ENCODE results near the gene RNF182.
A peak's percentile ranks its signal among the peaks of the same experiment; 100 is the strongest.
"Not testable (repeated sequence)": the region's sequence is repeated elsewhere in the genome, so short reads cannot be mapped to it uniquely, and the experiment has no call there.

RNF182 gene, protein sequence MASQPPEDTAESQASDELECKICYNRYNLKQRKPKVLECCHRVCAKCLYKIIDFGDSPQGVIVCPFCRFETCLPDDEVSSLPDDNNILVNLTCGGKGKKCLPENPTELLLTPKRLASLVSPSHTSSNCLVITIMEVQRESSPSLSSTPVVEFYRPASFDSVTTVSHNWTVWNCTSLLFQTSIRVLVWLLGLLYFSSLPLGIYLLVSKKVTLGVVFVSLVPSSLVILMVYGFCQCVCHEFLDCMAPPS

DNA sequence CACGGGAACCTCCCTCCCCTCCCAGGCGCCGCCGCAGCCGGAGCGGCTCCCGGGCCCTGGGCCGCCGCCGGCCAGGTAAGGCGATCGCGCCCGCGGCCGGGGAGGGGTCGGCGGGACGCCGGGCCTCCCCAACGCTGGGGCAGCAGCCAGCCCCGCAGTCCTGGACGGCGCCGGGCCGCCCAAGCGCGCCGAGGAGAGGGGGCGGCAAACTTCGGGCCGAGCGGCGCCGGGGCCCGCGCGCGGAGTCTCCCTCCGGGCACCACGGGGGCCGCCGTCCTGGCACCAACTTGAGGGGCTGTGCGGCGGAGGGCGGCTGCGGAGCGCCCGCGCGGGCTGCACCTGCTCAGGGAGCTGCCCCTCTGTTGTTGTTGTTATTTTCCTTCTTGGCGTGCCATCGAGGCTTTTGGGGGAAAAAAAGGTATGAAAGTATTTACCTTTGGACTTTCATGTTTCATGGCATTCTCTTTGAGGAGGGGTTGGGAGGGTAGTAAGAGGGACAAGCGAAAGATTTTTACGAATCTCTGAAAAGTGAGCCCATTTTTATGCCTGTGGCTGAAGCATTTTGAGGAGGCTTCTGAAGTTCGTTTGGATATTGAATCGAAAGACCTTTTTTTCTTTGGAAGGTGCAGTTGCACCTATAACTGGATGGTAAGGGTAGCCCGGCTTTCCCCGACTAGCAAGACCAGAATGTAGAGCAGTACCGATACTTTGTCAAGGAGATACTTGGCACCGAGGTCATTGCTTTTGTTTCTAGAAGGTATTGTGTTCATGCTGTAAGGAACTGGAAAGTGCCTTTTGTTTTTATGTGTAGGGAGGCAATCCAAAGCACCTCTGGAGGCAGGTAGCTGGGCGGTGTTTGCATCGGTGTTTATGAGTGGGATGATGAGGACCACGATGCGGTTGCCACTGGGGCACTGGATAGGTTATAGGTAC, at the start of gene RNF182:
TSS of gene RNF182 (plus strand) at position 4 of the 933 bp plus-strand sequence. CDS start 52,168 bp downstream, outside the sequence.
- peak in 1 of 2 donors; percentile 7 for DNase-seq (ENCODE audit: low read depth in 1 of 2, low spot score in 1 of 2)

DNA sequence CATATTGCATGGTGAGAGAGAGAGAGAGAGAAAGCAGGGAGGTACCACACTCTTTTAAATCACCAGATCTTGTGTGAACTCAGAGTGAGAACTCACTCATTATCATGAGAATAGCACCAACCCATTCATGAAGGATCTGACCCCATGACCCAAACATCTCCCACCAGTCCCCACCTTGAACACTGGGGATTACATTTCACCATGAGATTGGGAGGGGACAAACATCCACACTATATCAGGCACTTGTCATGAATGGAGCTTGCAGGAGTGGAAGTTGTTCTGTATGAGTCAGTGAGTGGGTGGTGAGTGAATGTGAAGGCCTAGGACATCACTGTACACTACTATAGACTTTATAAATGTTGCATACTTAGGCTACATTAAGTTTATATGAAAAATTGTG, 47.7 kb upstream of the RNF182 start:
- no peak for DNase-seq (ENCODE audit: low read depth in 1 of 2, low spot score in 1 of 2)

DNA sequence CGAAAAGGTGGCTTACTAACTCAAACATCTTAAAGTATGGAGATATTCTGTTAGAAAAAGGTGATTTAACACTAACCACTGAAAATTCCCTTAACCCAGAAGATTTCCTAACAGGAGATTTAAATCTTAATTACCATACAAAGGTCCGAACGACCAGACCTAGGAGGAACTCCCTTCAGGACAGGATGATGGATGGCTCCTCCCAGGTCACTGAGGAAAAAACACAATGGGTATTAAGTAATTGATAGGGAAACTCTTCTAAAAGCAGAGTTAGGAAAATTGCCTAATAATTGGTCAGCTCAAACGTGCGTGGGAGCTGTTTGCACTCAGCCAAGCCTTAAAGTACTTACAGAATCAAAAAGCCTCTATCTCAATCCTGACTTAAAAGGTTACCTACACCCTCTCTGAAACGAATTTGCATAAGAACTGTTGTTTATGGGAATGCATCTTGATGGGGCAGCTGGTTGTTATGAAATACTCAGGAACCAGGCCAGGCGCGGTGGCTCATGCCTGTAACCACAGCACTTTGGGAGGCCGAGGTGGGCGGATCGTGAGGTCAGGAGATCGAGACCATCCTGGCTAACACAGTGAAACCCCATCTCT, 44.6 kb upstream of the RNF182 start:
- DNase-seq (ENCODE audit: low read depth in 1 of 2, low spot score in 1 of 2), result not testable (repeated sequence)

DNA sequence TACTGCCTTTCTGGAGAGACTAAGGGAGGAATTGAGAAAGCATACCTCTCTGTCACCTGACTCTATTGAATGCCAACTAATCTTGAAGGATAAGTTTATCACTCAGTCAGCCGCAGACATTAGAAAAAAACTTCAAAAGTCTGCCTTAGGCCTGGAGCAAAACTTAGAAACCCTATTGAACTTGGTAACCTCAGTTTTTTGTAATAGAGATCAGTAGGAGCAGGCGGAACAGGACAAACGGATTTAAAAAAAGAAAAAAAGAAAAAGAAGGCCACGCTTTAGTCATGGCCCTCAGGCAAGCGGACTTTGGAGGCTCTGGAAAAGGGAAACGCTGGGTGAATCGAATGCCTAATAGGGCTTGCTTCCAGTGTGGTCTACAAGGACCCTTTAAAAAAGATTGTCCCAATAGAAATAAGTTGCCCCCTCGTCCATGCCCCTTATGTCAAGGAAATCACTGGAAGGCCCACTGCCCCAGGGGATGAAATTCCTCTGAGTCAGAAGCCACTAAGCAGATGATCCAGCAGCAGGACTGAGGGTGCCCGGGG, 43.1 kb upstream of the RNF182 start:
- DNase-seq (ENCODE audit: low read depth in 1 of 2, low spot score in 1 of 2), result no peak

DNA sequence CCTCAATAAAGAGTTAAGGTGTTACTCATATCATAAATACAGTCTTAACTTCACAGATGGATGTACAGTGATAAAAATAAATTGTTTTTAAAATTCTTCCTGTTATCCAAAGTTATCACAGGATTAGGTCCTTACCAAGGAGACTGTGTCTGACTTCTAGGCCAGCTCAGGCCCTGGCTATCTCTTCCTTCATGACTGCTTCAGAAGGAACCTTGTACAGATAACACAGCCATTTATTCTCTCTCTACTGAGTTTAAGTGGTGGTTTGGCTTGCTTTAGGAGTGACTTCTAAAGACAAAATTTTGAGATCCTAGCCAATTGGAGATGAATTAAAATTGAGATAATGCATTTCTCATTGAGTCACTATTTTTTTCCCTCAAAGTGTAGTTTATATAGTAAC, 40.8 kb upstream of the RNF182 start:
- DNase-seq (ENCODE audit: low read depth in 1 of 2, low spot score in 1 of 2), result no peak

DNA sequence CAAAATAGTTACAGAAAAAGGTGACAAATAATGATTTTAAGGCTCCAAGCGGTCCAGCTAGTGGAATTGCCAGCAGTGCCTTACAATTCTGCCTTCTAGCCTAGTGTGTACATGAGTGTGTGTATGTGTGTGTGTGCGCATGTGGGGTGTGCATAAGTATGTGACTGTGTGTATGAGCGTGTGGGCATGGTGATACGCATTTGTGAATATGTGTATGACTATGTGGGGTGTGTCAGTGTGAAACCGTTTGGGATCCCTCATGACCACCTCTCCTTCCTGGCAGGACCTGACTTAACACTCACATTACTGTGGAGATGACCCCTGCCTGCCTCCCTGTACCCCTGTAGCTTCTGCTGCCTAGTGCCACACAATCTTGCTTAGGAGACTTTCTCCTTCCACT, 40.4 kb upstream of the RNF182 start:
- DNase-seq (ENCODE audit: low read depth in 1 of 2, low spot score in 1 of 2), result no peak

DNA sequence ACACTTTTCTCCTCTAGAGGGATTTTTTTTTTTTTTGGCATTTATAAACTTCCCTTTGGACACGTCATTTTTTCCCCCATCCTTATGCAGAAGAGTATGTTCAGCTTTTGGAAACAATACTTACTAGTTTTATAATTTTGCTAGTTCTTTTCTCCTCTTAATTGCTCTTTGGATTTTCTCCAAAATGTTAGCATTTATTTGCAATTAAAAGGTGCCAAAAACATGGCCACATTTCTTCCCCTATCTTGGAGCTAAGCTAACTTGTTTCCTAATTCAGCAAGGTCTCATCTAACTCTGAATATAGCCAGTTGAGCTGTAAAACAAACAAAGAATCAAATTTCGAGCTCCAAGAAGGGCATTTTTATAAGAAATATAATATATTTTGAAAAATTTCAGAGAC, 39.2 kb upstream of the RNF182 start:
- DNase-seq (ENCODE audit: low read depth in 1 of 2, low spot score in 1 of 2), result no peak

DNA sequence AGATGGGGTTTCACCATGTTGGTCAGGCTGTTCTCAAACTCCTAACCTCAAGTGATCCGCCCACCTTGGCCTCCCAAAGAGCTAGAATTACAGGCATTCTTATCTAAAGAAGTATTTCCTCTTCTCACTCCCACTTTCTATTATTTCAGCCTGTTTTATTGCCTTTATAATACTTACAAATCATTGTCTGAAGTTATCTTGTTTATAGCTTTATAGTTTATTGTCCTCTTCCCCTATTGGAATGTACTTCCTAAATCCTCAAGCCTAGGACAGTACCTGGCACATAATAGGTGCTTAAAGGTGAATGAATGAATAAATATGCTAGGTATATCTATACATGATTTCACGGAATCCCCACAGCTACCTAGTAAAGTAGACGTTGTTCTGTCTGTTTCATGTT, 37.8 kb upstream of the RNF182 start:
- DNase-seq (ENCODE audit: low read depth in 1 of 2, low spot score in 1 of 2), result no peak

DNA sequence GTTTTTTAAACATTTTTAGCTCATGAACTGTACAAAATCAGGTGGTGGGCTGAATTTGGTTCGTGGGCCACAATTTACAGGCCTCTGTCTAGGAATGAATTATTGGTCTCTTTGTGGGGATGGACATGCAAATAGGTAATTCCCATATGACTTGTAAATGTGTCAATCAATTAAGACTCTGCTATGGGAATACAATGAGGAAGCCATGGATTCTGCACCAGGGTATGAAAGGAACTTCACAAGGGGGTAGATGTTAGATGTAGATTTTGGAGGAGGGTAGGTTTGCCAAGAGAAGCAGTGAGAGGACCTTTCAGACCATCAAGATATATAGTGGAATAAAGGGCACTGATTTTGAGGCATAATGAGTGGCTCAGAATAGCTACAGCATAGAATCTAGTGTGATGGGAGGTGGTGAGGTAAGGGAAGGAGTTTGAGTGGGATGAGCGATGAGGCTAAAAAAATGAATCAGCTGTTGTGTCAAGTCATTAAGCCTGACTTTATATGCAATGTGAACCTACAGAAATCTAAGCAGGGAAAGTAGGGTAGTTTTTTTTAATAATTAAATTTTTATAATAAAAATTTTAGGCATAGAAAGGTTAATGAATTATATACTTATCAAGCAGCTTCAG, 32.6 kb upstream of the RNF182 start:
- DNase-seq (ENCODE audit: low read depth in 1 of 2, low spot score in 1 of 2), result no peak

DNA sequence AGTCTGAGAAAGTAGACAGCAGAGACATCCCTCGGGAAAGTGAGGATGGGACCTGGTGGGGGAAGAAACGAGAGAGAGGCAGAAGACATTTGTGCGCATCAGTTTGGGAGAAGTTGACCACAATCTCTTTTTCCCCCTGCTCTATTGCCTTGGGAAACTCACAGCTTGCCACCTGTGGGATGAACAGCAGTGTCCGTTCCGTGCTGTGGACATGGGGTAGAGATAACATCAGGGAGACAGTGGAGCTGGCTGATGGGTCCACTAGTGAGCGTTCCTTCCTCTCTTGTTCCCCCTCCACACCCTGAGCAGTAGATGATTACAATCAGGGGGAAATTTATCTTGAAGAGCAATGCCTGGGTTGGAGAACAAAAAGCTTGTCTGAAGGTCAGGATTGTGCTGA, 21.8 kb upstream of the RNF182 start:
- no peak for DNase-seq (ENCODE audit: low read depth in 1 of 2, low spot score in 1 of 2)

DNA sequence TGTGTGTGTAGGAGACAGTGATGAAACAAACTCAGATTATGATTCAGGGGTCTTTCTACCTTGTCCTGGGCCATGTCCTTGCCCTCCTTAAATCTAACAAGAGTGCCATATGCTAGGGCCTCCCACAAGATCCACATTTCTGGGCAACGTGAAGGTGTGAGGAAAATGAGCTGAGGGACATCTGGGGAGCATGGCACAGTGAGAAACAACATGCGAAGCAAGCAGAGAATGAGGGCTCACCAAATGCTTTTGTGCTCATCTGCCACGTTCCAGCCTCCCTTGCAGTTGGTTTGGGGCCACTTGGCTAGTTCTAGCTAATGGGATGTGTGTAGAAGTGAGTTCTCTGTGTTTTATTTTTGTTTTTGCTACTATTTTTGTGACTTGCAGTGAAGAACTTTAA, 21.4 kb upstream of the RNF182 start:
- DNase-seq (ENCODE audit: low read depth in 1 of 2, low spot score in 1 of 2), result no peak

DNA sequence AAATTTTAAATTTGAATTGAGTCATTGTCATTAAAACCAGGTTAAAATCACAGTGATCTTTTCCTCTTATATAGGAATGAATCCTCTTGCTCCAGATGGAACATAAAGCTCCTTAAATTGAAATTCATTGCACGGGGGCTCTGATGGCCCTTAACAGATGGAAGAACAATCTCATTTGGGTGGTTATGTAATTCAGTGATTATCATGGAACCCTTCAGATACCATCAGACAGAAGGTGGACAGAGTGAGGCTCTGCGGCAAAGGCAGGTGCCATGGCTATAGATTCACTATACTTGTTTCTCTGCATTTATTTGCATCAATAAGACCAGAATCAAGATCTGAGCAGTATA, 17.8 kb upstream of the RNF182 start:
- DNase-seq (ENCODE audit: low read depth in 1 of 2, low spot score in 1 of 2), result no peak

DNA sequence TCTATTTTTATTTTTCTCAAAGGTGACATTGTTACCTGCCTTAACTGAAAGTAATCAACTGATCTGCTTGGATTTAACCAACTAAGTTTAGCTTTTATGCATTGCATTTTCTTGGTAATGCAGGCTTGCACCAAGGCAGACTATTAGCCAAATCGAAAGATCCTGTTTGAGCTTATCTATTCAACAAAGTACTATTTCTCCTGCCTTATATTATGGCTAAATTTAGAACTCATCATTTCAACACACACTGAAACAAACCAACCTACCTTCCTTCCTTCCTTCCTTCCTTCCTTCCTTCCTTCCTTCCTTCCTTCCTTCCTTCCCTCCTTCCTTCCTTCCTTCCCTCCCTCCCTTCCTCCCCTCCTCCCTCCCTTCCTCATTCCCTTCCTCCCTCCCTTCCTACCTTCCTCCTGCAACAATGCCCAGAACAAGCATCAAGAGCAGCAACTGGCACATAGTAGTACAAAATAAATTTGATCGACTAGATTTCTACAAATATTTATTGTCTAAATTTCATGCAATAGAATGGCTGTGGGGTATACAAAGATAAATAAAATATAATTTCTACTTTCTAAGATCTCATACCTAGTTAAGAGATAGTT, 17.0 kb upstream of the RNF182 start:
- DNase-seq (ENCODE audit: low read depth in 1 of 2, low spot score in 1 of 2), result no peak

DNA sequence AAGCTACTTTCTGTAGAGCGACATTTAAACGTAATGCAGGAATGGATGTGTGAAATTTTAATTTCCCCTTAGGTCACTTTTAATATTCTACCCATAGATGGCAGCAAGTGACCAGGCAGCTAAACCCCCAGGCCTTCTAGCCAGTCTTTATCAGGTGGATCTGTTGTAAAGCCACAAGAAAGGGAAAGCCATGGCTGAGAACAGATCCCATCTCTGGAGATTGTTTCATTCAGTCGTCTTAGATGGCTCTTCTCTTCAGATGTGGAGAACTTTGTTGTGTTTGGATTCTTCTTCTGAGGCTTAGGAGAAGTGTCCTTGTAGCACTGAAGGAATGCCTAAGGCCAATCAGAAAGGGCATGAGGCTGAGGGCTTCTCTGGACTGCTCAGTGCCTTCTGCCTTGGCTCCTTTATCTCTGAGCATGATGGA, 15.8 kb upstream of the RNF182 start:
- peak in 1 of 2 donors; percentile 37 for DNase-seq (ENCODE audit: low read depth in 1 of 2, low spot score in 1 of 2)

DNA sequence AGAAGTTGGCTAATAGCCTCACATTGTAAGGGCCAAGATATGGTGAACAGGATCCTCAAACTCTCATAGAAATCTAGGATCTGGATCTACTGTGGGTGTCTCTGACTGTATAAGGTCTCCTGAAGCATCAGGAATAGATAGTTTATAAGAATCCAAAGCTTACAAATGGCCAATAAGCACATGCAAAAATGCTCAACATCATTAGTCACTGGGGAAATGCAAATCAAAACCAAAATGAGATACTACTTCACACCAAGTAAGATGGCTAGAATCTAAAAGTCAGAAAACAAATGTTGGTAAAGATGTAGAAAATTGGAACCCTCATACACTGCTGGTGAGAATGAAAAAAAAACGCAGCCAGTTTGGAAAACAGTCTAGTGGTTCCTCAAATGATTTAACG, 14.3 kb upstream of the RNF182 start:
- DNase-seq (ENCODE audit: low read depth in 1 of 2, low spot score in 1 of 2), result no peak

DNA sequence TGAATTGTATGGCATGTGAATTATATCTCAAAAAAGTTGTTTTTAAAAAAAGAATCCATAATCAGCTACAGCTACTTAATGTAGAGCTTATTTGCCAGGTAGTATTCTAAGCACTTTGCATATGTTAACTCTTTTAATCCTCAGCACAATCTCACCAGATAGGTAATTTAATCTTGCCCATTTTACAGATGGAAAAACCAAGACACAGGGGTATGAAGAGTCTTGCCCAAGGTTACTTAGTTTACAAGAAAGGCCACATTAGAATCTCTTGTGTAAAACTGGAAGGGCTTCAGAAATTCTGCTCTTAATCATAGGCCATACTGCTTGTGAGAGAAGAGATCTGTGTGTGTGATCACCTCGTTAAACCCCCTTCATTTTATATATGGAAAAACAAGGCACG, 13.4 kb upstream of the RNF182 start:
- no peak for DNase-seq (ENCODE audit: low read depth in 1 of 2, low spot score in 1 of 2)

DNA sequence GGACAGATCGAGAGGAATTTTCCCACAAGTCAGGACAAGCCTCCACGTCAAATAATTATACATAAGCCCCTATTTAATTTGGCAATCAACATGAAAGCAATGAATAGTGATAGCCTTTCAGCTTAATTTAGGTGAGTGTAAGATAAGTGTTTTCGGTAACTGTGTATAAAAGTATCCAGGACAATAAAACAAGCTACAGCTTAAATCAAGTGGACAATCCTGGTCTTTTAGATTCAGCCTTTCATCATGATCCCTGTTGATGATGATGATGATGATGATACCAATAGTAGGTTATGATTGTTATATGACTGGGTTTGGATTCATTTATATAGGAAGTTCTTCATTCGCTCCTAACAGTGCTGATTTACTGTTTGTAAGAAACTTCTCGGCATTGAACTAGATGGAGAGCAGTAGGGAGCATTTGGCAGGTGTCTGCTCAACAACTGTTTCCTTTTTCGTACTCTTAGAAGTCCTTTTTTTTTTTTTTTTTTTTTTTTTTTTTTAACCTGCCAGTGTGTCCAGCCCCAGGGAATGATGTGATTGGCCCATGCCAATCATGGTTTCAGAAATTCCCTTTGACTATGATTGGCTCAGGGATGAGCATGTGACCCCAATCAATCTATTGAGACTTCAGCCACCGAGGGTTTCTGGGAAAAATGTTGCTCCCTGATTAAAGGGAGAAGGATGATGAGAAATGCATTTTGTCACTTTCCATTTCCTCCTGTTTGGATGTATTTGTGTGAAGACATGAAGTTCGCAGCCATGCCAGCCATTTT, 11.3 kb upstream of the RNF182 start:
- DNase-seq (ENCODE audit: low read depth in 1 of 2, low spot score in 1 of 2), result no peak

DNA sequence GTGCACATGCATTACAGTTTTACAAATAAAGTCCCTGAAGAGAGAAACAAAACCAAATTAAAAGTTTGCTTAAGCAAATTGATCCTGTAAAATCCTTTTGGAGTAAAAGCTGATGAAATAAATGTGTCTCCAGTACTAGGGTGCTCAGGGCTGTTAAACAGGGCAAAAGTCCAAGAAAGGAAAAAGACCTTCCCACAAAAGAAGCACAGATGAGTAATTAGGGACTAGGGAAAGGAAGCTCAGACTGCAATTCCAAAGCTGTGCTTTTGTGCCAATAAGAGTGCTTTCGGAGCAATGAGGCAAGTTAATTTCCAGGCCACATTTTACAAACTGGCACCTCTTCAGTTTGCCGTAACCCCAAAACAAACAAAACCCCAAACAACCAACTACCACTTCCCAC, 10.4 kb upstream of the RNF182 start:
- no peak for DNase-seq (ENCODE audit: low read depth in 1 of 2, low spot score in 1 of 2)

DNA sequence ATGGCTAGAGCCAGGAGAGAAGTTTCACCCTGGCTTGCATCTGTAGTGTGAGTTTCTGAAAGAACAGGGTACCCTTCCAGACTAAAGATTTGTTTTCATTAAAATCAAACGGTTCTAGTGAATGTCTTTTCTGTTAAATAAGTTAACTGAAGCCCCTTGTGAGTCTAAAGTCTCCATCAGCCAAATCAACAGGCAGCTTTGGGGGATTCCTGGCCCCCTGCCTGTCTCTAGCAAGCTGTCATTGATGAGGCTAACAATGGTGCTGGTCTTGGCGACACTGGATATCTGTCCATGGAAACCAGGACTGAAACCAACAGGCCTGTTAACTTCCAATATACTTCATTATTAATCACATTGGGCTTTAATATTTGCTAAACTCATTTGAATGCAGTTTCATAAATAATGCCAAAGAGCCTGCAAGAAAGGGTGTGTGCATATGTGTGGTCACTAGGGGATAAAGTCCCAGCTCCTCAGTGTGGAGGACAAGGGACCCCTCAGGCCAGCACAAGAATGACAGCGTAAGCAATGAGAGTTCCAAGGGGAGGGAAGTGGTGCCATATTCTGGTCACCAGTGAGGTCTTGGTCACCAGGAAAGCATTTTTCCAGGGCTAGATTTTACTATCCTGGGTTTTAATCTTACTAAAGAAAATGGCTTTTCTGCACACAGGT, 9.1 kb upstream of the RNF182 start:
- no peak for DNase-seq (ENCODE audit: low read depth in 1 of 2, low spot score in 1 of 2)

Data from activated CD4-positive, alpha-beta T cell treated with anti-CD3 and anti-CD28 coated beads, Interleukin-2, amount 50 U/mL, for 24 hours (primary cell).